MCF 10A (cell line): ENCODE results near the gene ZIC3. TPM values are rescaled to one million over a fixed set of nuclear protein-coding genes. Genes with fewer than 3 reads are reported as not detected.

Source experiments
- BruUV-seq: library from RNA; stranded (reverse); fragments of 400-500 nt; replicated peaks from 2 replicates; lab custom pipeline; 2021; lab: Mats Ljungman, UMichigan
- CTCF ChIA-PET: fragments of 300-600 bp; sonication (Branson Sonifier 250); formaldehyde crosslinking; extraction: SDS; loops from one replicate; lab custom pipeline; 2021; ENCODE audit warnings: antibody characterized with exemption, inconsistent platforms; lab: Yijun Ruan, JAX
- POLR2A ChIA-PET: fragments of 300-600, 350-650 bp; sonication (Branson Sonifier 250); formaldehyde crosslinking; extraction: SDS; loops from one replicate; lab custom pipeline; 2020; ENCODE audit warnings: antibody characterized with exemption, inconsistent platforms; lab: Yijun Ruan, JAX
- DNase-seq: peaks from one replicate; pipeline ENCODE4 v3.0.0-alpha.2; 2018; ENCODE audit not compliant: unreplicated experiment
- H3K27ac Mint-ChIP-seq: one replicate; pipeline ENCODE4 v1.8.0; 2022; ENCODE audit warnings: mild to moderate bottlenecking, low read depth, mixed read lengths; ENCODE audit not compliant: unreplicated experiment
- H3K27me3 Mint-ChIP-seq: one replicate; pipeline ENCODE4 v1.8.0; 2022; ENCODE audit warnings: mixed read lengths; ENCODE audit not compliant: insufficient read depth, unreplicated experiment
- H3K36me3 Mint-ChIP-seq: one replicate; pipeline ENCODE4 v1.8.0; 2022; ENCODE audit warnings: mild to moderate bottlenecking, moderate library complexity, mixed read lengths; ENCODE audit not compliant: insufficient read depth, unreplicated experiment
- H3K4me1 Mint-ChIP-seq: one replicate; pipeline ENCODE4 v1.8.0; 2022; ENCODE audit warnings: mixed read lengths; ENCODE audit not compliant: insufficient read depth, unreplicated experiment
- H3K4me3 Mint-ChIP-seq: one replicate; pipeline ENCODE4 v1.8.0; 2022; ENCODE audit warnings: mild to moderate bottlenecking, moderate library complexity, mixed read lengths; ENCODE audit not compliant: unreplicated experiment
- H3K9me3 Mint-ChIP-seq: one replicate; pipeline ENCODE4 v1.8.0; 2022; ENCODE audit warnings: mixed read lengths; ENCODE audit not compliant: unreplicated experiment
- intact Hi-C: fragments of 100-400 bp; cut with micrococcal nuclease; formaldehyde crosslinking; loops from 2 replicates; pipeline ENCODE4 v1.14.1; 2022
- total RNA-seq: library from RNA; stranded (reverse); gene quantifications from 2 replicates; pipeline ENCODE4 v1.2.3, GENCODE V29; 2022
- TF ChIP-seq, protein P1 (sequence below): fragments of 200-600 bp; IDR thresholded peaks from one replicate; pipeline ENCODE4 v1.8.0; 2022; ENCODE audit warnings: antibody characterized with exemption, mild to moderate bottlenecking; ENCODE audit not compliant: unreplicated experiment

Gene ZIC3
- total RNA-seq, 1 experiment from 2014 or later: not detected

DNA sequence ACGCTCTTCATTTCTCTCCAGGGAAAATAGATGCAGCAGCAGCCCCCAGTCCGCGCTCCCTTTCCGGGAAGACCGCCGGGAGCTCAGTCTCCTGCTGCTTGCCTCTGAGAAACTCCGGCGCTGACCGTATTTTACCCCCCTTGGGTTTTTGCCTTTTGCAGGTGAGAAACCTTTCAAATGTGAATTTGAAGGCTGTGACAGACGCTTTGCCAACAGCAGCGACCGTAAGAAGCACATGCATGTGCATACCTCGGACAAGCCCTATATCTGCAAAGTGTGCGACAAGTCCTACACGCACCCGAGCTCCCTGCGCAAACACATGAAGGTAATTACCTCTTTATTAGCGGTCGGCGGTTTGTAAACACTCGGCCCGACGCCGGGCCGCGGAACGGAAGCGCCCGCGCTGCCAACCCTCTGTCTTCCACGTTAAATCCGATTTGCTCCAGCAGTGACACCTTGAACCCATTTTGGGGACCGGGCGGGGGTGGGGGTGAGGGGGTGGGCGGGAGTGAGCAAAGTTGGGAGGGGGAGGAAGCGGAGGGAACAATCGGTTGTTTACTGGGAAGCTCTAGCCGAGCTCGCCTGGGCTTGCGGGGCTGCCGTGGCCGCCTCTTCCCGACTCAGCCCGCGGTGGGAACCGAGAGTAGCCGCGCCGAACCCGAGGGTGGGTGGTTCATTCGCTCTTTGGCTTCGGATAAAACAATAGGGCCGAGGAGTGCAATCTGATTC lies 3.0 kb downstream of the ZIC3 start:
- Mint-ChIP-seq H3K9me3 (peaks cover 6% of the 10 kb centered on the region), H3K4me3 (no peak overlapping the region), H3K4me1 (no peaks in the 10 kb centered on the region), H3K27ac (no peak overlapping the region), H3K36me3 (no peaks in the 10 kb centered on the region), H3K27me3 (no peaks in the 10 kb centered on the region)
- intact Hi-C loops: no loop called here
- TF ChIP-seq, protein P1, sequence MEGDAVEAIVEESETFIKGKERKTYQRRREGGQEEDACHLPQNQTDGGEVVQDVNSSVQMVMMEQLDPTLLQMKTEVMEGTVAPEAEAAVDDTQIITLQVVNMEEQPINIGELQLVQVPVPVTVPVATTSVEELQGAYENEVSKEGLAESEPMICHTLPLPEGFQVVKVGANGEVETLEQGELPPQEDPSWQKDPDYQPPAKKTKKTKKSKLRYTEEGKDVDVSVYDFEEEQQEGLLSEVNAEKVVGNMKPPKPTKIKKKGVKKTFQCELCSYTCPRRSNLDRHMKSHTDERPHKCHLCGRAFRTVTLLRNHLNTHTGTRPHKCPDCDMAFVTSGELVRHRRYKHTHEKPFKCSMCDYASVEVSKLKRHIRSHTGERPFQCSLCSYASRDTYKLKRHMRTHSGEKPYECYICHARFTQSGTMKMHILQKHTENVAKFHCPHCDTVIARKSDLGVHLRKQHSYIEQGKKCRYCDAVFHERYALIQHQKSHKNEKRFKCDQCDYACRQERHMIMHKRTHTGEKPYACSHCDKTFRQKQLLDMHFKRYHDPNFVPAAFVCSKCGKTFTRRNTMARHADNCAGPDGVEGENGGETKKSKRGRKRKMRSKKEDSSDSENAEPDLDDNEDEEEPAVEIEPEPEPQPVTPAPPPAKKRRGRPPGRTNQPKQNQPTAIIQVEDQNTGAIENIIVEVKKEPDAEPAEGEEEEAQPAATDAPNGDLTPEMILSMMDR: no peak
- DNase-seq: no peak
- BruUV-seq: no TSS peak
- ChIA-PET CTCF (interaction anchor here (0.7 kb wide), 1 partner anchor 457 kb away, joined by 3 read pairs; no protein-coding TSS in a partner anchor), POLR2A (no interaction called here)

DNA sequence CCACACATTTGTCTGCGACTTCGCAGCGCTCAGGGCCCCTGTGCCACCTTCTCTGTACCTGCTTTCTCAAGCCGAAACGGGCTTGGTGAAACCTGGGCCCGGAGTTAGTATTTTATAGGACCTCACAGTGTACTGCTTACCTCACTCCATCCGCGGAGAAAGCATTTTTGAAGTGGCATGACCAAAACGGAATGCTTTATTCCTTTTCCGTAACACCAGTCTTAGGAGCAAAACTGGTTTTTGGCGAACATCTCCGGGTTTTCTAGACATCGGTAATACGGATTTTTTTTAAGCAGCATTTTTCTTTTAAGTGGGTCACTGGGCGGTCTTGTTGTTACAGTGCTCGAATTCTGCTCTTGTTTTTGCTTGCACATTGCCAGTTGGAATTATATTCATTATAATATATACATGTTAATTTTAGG lies 3.6 kb downstream of the ZIC3 start:
- no peak for DNase-seq
- no TSS peak for BruUV-seq
- Mint-ChIP-seq H3K4me1 (no peaks in the 10 kb centered on the region), H3K27ac (no peak overlapping the region), H3K9me3 (peaks cover 6% of the 10 kb centered on the region), H3K27me3 (no peaks in the 10 kb centered on the region), H3K4me3 (no peak overlapping the region), H3K36me3 (no peaks in the 10 kb centered on the region)
- TF ChIP-seq, protein P1: no peak
- CTCF ChIA-PET: no interaction called here
- intact Hi-C loops: no loop called here
- POLR2A ChIA-PET: no interaction called here

DNA sequence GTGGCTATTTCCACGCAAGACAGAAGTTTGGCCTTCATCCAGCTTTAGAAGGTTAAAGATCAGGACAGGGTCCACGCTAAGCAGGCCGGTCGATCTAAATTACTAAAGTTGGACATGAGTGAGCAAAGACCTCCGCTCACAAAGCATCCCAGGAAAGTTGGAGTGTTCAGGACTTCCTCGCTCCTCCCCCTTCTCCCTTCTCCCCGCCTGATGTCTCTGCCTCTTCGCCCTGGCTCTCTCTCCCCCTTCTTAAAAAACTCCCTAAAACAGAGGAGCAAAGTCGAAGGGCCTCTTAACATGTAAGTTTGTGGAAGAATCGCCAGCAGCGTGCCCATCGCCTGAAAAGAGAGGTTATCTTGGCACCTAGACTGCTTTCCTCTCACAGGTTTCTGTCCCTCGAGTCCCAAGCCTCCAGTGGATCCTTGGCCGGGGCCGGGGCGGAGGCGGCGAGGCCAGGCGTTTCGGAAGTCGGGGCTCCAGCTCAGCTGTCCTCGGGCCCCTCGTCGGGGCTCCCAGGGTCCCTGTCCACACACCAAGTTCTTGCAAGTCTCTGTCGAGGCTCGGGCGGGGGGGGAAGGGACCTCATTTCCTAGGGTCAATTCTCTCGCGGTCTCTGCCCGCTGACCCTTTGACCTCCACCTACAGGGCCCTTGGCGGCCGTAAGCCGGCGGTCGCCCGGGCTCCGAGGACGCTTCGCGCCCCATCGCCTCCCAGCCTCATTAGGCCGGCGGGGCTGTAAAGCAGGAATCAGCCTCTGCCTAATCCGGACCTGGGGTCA lies 7.6 kb downstream of the ZIC3 start:
- no peaks in the 10 kb centered on the region for H3K27me3 Mint-ChIP-seq
- TF ChIP-seq, protein P1: no peak
- BruUV-seq: no TSS peak
- H3K27ac Mint-ChIP-seq: no peak overlapping the region
- H3K9me3 Mint-ChIP-seq: peaks cover 7% of the 10 kb centered on the region
- H3K4me3 Mint-ChIP-seq: no peak overlapping the region
- ChIA-PET CTCF (interaction anchor here (0.7 kb wide), 1 partner anchor 161 kb away, joined by 3 read pairs; no protein-coding TSS in a partner anchor), POLR2A (no interaction called here)
- no peaks in the 10 kb centered on the region for H3K36me3 Mint-ChIP-seq
- intact Hi-C loops: no loop called here
- H3K4me1 Mint-ChIP-seq: no peaks in the 10 kb centered on the region
- no peak for DNase-seq

DNA sequence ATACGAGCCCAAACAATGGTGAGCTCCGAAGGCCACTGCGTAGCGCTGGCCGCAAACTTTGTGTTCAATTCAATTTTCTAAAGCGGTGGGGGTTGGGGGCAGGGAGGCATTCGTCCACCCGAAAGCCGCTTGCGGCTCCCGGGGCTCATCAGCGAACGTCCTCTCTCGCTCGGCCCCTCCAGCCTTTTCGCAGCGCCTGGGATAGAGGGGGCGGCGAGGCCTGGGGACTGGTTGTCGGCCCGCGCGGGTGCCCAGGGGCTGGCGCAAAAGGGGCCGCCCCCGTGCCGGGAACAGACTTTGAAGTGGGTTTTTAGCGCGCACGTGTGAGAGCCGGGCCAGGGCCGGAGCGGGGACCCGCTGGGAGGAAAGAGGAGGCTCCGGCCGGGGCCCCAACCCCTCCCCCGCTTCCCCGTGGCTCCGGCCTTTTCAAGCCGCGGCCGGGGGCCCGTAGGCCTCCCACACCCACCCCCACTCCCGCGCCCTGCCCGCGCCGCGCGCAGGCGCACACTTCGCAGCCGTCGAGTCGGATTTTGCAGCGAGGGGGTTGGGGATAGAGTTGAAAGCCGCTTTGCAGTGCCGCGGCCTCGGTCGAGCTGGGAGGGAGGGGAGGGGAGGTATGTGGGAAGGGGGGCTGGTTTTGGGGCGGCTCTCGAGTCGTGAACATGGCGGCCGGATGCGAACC lies 8.3 kb downstream of the ZIC3 start:
- ChIA-PET POLR2A (no interaction called here), CTCF (no interaction called here)
- H3K9me3 Mint-ChIP-seq: peaks cover 7% of the 10 kb centered on the region
- no peaks in the 10 kb centered on the region for H3K4me1 Mint-ChIP-seq
- BruUV-seq: no TSS peak
- no peaks in the 10 kb centered on the region for H3K27me3 Mint-ChIP-seq
- H3K36me3 Mint-ChIP-seq: no peaks in the 10 kb centered on the region
- intact Hi-C loops: no loop called here
- no peak overlapping the region for H3K4me3 Mint-ChIP-seq
- no peak overlapping the region for H3K27ac Mint-ChIP-seq
- DNase-seq: no peak
- TF ChIP-seq, protein P1: no peak
